K562 (cell line): ENCODE measurements around the gene PM20D2. TPM values are rescaled to one million over a fixed set of nuclear protein-coding genes. Genes with fewer than 3 reads are reported as not detected.

Experiments used
- ATAC-seq: fragments of 200-7000 bp; cut with Tn5 transposase; 3 replicates; pipeline ENCODE4 v1.9.1; 2020; ENCODE audit warnings: moderate library complexity
- BruUV-seq: library from RNA; stranded (reverse); fragments of 400-500 nt; replicated peaks from 2 replicates; lab custom pipeline; 2021; lab: Mats Ljungman, UMichigan
- CTCF ChIA-PET: fragments of 300-600 bp; formaldehyde crosslinking; extraction: SDS; loops from one replicate; lab custom pipeline; 2021; ENCODE audit warnings: low intra/inter-chr PET ratio; lab: Yijun Ruan, JAX
- POLR2A ChIA-PET: fragments of 300-600, 350-650 bp; sonication (Branson Sonifier 250); formaldehyde crosslinking; extraction: SDS; loops from one replicate; lab custom pipeline; 2021; ENCODE audit warnings: antibody characterized with exemption, inconsistent platforms; lab: Yijun Ruan, JAX
- DNase-seq, 4 experiments: peaks; one replicate each; pipeline versions ENCODE4 v3.0.0 to v3.0.0-alpha.2; 2011 to 2018; ENCODE audit warnings: low spot score in 3 of 4, mixed read lengths in 3 of 4; ENCODE audit errors: extremely low read depth in 1 of 4
- FAIRE-seq: peaks from 2 replicates; lab custom pipeline; 2011; peaks lifted over from hg19 to GRCh38; lab: Jason Lieb, UNC
- H2AFZ ChIP-seq: 2 replicates; pipeline ENCODE4 v1.6.0; 2011; ENCODE audit warnings: low read depth, low read length, control low read depth, inconsistent platforms
- H3K27ac ChIP-seq: fragments of 200-600 bp; 3 replicates; pipeline ENCODE4 v1.8.0; 2011; ENCODE audit warnings: low read depth, mild to moderate bottlenecking, control low read depth, inconsistent platforms, low read length, moderate library complexity, mixed read lengths; ENCODE audit errors: extremely low read depth
- H3K27me3 ChIP-seq, 2 experiments: fragments of 300-600 bp in 1 of 2; 2 replicates in 1 of 2; 3 replicates in 1 of 2; pipeline versions ENCODE4 v1.6.0 to v1.8.0; 2011; ENCODE audit warnings: inconsistent platforms in 2 of 2, low read length in 2 of 2, mild to moderate bottlenecking in 1 of 2, mixed read lengths in 1 of 2, moderate library complexity in 1 of 2; ENCODE audit not compliant: control insufficient read depth in 2 of 2, insufficient read depth in 2 of 2
- H3K36me3 ChIP-seq: fragments of 300-600 bp; 3 replicates; pipeline ENCODE4 v1.8.0; 2011; ENCODE audit warnings: mild to moderate bottlenecking, low read length, inconsistent platforms; ENCODE audit not compliant: control insufficient read depth, insufficient read depth
- H3K4me1 ChIP-seq, 2 experiments: fragments of 200-600 bp in 1 of 2; replicated peaks in 1 of 2; 2 replicates in 1 of 2; 3 replicates in 1 of 2; pipeline versions ENCODE4 v1.5.1 to v1.8.0; 2011; ENCODE audit warnings: inconsistent platforms in 2 of 2, low read length in 2 of 2, mild to moderate bottlenecking in 1 of 2, mixed read lengths in 1 of 2, moderate library complexity in 1 of 2; ENCODE audit not compliant: control insufficient read depth in 2 of 2, insufficient read depth in 2 of 2
- H3K4me2 ChIP-seq: 2 replicates; pipeline ENCODE4 v1.6.1; 2011; ENCODE audit warnings: low read length, control low read depth, inconsistent platforms, mixed read lengths; ENCODE audit not compliant: insufficient read depth
- H3K4me3 ChIP-seq: fragments of 200-600 bp; sonication (generic), shearing (Covaris generic); 2 replicates; pipeline ENCODE4 v1.5.1; 2016; ENCODE audit warnings: control low read depth, inconsistent platforms
- H3K79me2 ChIP-seq: fragments of 200-600 bp; 3 replicates; pipeline ENCODE4 v1.8.0; 2011; ENCODE audit warnings: low read length, inconsistent platforms; ENCODE audit not compliant: control insufficient read depth, insufficient read depth
- H3K9ac ChIP-seq, 2 experiments: 2 replicates each; pipeline versions ENCODE4 v1.6.0 to v1.6.1; 2011; ENCODE audit warnings: low read depth in 2 of 2, low read length in 2 of 2, control low read depth in 1 of 2, inconsistent platforms in 1 of 2, mild to moderate bottlenecking in 1 of 2, mixed read lengths in 1 of 2; ENCODE audit not compliant: insufficient read depth in 1 of 2
- H3K9me1 ChIP-seq: one replicate; pipeline ENCODE4 v1.6.0; 2011; ENCODE audit warnings: inconsistent platforms, mild to moderate bottlenecking, low read length, moderate library complexity; ENCODE audit not compliant: control insufficient read depth, insufficient read depth
- H3K9me3 ChIP-seq: replicated peaks from 2 replicates; pipeline ENCODE4 v1.5.1; 2011; ENCODE audit warnings: low read depth, low read length, inconsistent platforms; ENCODE audit not compliant: control insufficient read depth, insufficient read depth
- H4K20me1 ChIP-seq: replicated peaks from 2 replicates; pipeline ENCODE4 v1.6.1; 2011; ENCODE audit warnings: low read length, inconsistent platforms, mixed read lengths; ENCODE audit not compliant: control insufficient read depth, insufficient read depth
- E2F3 ChIP-seq: fragments of 250-450 bp; sonication (Bioruptor Pico); IDR thresholded peaks from 2 replicates; pipeline ENCODE4 v1.4.0; 2020; ENCODE audit warnings: mild to moderate bottlenecking
- HSF4 ChIP-seq: fragments of 250-450 bp; sonication (Bioruptor Pico); IDR thresholded peaks from 2 replicates; pipeline ENCODE4 v2.1.2; 2022; ENCODE audit warnings: mild to moderate bottlenecking, moderate library complexity, borderline replicate concordance
- KAT7 ChIP-seq: sonication (generic); formaldehyde crosslinking; IDR thresholded peaks from 2 replicates; pipeline ENCODE4 v1.8.0; 2022; ENCODE audit warnings: missing genetic modification reagents, mild to moderate bottlenecking, borderline replicate concordance
- KLF13 ChIP-seq: fragments of 450-650 bp; IDR thresholded peaks from 2 replicates; pipeline ENCODE4 v1.6.1; 2016; ENCODE audit warnings: missing genetic modification characterization, low read depth, mild to moderate bottlenecking, missing compliant biosample characterization, moderate library complexity, borderline replicate concordance
- MED1 ChIP-seq: sonication (generic); formaldehyde crosslinking; IDR thresholded peaks from 2 replicates; pipeline ENCODE4 v1.8.1; 2023; ENCODE audit warnings: missing genetic modification reagents, borderline replicate concordance
- TBL1XR1 ChIP-seq, 2 experiments: IDR thresholded peaks; 2 replicates each; pipeline ENCODE4 v1.6.1; 2012; ENCODE audit warnings: improper control_type of control experiment in 2 of 2, low read length in 2 of 2, mild to moderate bottlenecking in 1 of 2
- ZNF589 ChIP-seq: fragments of 200-800 bp; sonication (Bioruptor generic); IDR thresholded peaks from 2 replicates; pipeline ENCODE4 v1.6.1; 2016; ENCODE audit warnings: low read depth, missing genetic modification characterization, missing compliant biosample characterization
- ZNF830 ChIP-seq: fragments of 250-450 bp; sonication (Bioruptor Pico); IDR thresholded peaks from 2 replicates; pipeline ENCODE4 v1.5.0; 2021; ENCODE audit warnings: mild to moderate bottlenecking
- WGBS: fragments of 100-300 bp; shearing (Covaris generic); methylation state at CpG from one replicate; pipeline ENCODE4 v1.1.6; 2016; ENCODE audit warnings: low coverage, mixed read lengths; ENCODE audit not compliant: insufficient coverage; ENCODE audit errors: missing lambda C conversion rate; 5-methylcytosine and 5-hydroxymethylcytosine counted together
- in situ Hi-C: fragments of 300-500 bp; cut with MboI; formaldehyde crosslinking; loops from 4 replicates; pipeline ENCODE4 v1.15.0; 2018; ENCODE audit warnings: inconsistent platforms, mixed read lengths
- intact Hi-C: fragments of 100-400 bp; cut with micrococcal nuclease; formaldehyde crosslinking; loops from 2 replicates; pipeline ENCODE4 v1.14.2; 2022
- polyA plus RNA-seq, 8 experiments: library from polyadenylated mRNA; depleted of rRNA in 4 of 8; stranded (reverse) in 5 of 8; unstranded in 3 of 8; fragments of >200 nt; fragmentation: Nextera tagmentation in 2 of 8; fragmentation: Illumina TruSeq in 1 of 8; extraction: Ambion mirVana in 2 of 8; extraction: Trizol in 1 of 8; gene quantifications; 2 replicates each; pipeline versions ENCODE4 v1.2.1 to v1.2.3, GENCODE V29; 2011 to 2014; ENCODE audit warnings: inconsistent platforms in 1 of 8, missing spikeins in 1 of 8
- total RNA-seq, 7 experiments: library from RNA; depleted of rRNA in 6 of 7; stranded (reverse); fragments of >200 nt in 6 of 7; fragmentation: Illumina TruSeq in 2 of 7; extraction: Trizol in 2 of 7; gene quantifications; 2 replicates each; pipeline versions ENCODE4 v1.2.1 to v1.2.3, GENCODE V29; 2011 to 2021; ENCODE audit warnings: low replicate concordance in 1 of 7
- TF ChIP-seq, protein P1 (sequence below): fragments of 250-450 bp; sonication (Bioruptor Pico); IDR thresholded peaks from 2 replicates; pipeline ENCODE4 v1.9.0; 2021; ENCODE audit warnings: mild to moderate bottlenecking, inconsistent platforms
- TF ChIP-seq, protein P2 (sequence below): fragments of 450-650 bp; IDR thresholded peaks from 2 replicates; pipeline ENCODE4 v1.6.1; 2017; ENCODE audit warnings: mild to moderate bottlenecking, moderate library complexity
- TF ChIP-seq, protein P3 (sequence below): fragments of 250-450 bp; sonication (Bioruptor Pico); IDR thresholded peaks from 2 replicates; pipeline ENCODE4 v1.4.0; 2020; ENCODE audit warnings: mild to moderate bottlenecking, moderate library complexity
- TF ChIP-seq, protein P4 (sequence below): fragments of 250-450 bp; sonication (Bioruptor Pico); IDR thresholded peaks from 2 replicates; pipeline ENCODE4 v1.5.0; 2021
- TF ChIP-seq, protein P5 (sequence below): fragments of 450-650 bp; formaldehyde crosslinking; IDR thresholded peaks from 2 replicates; pipeline ENCODE4 v1.4.0; 2020; ENCODE audit warnings: mild to moderate bottlenecking, mixed read lengths

PM20D2 gene
- total and polyA plus RNA-seq, 9 of the 15 experiments (the other 6 are each of a cell fraction or from before 2014, with no cell fraction given), result 0.30 to 2.6 (median 1.00) TPM

DNA sequence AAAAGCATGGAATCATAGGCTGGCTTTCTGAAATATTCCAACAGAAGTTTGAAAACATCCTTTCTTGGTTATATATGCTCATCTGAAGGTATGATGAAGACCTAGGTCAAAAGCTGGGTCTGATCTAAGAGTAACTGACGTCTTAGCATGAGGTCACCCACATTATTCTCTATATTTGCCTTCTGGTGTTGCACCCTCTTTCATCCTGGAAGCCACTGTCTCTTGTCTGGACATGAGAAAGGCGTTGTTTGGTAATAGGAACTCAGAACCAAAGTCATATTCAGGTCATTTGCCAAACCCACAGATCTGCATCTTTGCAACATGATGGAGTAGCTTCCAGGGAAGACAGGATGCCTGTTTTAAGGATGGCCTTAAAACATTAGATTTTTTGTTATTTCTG is 53.7 kb downstream of the PM20D2 start:
- H3K27me3 ChIP-seq, result peaks cover 5 to 24% of the 10 kb centered on the region in 2 experiments; a peak in 4 of 5 replicates
- TF ChIP-seq, protein P1, sequence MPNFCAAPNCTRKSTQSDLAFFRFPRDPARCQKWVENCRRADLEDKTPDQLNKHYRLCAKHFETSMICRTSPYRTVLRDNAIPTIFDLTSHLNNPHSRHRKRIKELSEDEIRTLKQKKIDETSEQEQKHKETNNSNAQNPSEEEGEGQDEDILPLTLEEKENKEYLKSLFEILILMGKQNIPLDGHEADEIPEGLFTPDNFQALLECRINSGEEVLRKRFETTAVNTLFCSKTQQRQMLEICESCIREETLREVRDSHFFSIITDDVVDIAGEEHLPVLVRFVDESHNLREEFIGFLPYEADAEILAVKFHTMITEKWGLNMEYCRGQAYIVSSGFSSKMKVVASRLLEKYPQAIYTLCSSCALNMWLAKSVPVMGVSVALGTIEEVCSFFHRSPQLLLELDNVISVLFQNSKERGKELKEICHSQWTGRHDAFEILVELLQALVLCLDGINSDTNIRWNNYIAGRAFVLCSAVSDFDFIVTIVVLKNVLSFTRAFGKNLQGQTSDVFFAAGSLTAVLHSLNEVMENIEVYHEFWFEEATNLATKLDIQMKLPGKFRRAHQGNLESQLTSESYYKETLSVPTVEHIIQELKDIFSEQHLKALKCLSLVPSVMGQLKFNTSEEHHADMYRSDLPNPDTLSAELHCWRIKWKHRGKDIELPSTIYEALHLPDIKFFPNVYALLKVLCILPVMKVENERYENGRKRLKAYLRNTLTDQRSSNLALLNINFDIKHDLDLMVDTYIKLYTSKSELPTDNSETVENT (CRISPR knock-in tag), result no peak
- TF ChIP-seq, protein P2, sequence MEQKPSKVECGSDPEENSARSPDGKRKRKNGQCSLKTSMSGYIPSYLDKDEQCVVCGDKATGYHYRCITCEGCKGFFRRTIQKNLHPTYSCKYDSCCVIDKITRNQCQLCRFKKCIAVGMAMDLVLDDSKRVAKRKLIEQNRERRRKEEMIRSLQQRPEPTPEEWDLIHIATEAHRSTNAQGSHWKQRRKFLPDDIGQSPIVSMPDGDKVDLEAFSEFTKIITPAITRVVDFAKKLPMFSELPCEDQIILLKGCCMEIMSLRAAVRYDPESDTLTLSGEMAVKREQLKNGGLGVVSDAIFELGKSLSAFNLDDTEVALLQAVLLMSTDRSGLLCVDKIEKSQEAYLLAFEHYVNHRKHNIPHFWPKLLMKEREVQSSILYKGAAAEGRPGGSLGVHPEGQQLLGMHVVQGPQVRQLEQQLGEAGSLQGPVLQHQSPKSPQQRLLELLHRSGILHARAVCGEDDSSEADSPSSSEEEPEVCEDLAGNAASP, result no peak
- TF ChIP-seq E2F3 (no peak), KAT7 (CRISPR knock-in tag) (no peak), KLF13 (tag) (no peak), HSF4 (no peak), ZNF589 (CRISPR knock-in tag) (no peak), ZNF830 (CRISPR knock-in tag) (no peak), TBL1XR1 (IDR thresholded peaks at IDR 0.05; ENCODE audit: low read length in 2 of 2) (no peak), MED1 (CRISPR knock-in tag) (no peak)
- TF ChIP-seq, protein P3, sequence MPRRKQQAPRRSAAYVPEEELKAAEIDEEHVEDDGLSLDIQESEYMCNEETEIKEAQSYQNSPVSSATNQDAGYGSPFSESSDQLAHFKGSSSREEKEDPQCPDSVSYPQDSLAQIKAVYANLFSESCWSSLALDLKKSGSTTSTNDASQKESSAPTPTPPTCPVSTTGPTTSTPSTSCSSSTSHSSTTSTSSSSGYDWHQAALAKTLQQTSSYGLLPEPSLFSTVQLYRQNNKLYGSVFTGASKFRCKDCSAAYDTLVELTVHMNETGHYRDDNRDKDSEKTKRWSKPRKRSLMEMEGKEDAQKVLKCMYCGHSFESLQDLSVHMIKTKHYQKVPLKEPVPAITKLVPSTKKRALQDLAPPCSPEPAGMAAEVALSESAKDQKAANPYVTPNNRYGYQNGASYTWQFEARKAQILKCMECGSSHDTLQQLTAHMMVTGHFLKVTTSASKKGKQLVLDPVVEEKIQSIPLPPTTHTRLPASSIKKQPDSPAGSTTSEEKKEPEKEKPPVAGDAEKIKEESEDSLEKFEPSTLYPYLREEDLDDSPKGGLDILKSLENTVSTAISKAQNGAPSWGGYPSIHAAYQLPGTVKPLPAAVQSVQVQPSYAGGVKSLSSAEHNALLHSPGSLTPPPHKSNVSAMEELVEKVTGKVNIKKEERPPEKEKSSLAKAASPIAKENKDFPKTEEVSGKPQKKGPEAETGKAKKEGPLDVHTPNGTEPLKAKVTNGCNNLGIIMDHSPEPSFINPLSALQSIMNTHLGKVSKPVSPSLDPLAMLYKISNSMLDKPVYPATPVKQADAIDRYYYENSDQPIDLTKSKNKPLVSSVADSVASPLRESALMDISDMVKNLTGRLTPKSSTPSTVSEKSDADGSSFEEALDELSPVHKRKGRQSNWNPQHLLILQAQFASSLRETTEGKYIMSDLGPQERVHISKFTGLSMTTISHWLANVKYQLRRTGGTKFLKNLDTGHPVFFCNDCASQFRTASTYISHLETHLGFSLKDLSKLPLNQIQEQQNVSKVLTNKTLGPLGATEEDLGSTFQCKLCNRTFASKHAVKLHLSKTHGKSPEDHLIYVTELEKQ, result no peak
- TF ChIP-seq, protein P4, sequence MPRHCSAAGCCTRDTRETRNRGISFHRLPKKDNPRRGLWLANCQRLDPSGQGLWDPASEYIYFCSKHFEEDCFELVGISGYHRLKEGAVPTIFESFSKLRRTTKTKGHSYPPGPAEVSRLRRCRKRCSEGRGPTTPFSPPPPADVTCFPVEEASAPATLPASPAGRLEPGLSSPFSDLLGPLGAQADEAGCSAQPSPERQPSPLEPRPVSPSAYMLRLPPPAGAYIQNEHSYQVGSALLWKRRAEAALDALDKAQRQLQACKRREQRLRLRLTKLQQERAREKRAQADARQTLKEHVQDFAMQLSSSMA (CRISPR knock-in tag), result no peak
- TF ChIP-seq, protein P5, sequence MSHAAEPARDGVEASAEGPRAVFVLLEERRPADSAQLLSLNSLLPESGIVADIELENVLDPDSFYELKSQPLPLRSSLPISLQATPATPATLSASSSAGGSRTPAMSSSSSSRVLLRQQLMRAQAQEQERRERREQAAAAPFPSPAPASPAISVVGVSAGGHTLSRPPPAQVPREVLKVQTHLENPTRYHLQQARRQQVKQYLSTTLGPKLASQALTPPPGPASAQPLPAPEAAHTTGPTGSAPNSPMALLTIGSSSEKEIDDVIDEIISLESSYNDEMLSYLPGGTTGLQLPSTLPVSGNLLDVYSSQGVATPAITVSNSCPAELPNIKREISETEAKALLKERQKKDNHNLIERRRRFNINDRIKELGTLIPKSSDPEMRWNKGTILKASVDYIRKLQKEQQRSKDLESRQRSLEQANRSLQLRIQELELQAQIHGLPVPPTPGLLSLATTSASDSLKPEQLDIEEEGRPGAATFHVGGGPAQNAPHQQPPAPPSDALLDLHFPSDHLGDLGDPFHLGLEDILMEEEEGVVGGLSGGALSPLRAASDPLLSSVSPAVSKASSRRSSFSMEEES, result no peak

More for the DNA sequence above, 53.7 kb downstream of the PM20D2 start:
- ChIA-PET POLR2A (interaction anchor here (0.8 kb wide), 1 partner anchor 93 kb away, joined by 3 read pairs; no protein-coding TSS in a partner anchor), CTCF (no interaction called here)
- Histone ChIP-seq H3K4me2 (no peak overlapping the region), H3K9ac (no peak overlapping the region), H3K27ac (no peak overlapping the region), H3K36me3 (no peaks in the 10 kb centered on the region), H3K9me3 (no peaks in the 10 kb centered on the region), H2AFZ (no peak overlapping the region), H3K4me3 (no peak overlapping the region), H3K4me1 (no peaks in the 10 kb centered on the region), H3K79me2 (no peaks in the 10 kb centered on the region), H3K9me1 (no peaks in the 10 kb centered on the region), H4K20me1 (no peaks in the 10 kb centered on the region)
- intact Hi-C loops (no loop called here), in situ Hi-C loops (no loop called here)
- FAIRE-seq, result no peak
- no TSS peak for BruUV-seq
- DNase-seq, result no peak
- no peak for ATAC-seq
- 0% methylated on average over 2 of the region's 2 CpGs for WGBS
